ENCODE data around the gene PTRHD1. TPM values are rescaled to one million over a fixed set of nuclear protein-coding genes. Genes with fewer than 3 reads are reported as not detected.

The PTRHD1 gene
- total RNA-seq, 2 experiments from 2014 or later: 25.4 to 25.5 TPM

- Mint-ChIP-seq H3K9me3 (no peaks in the 10 kb centered on the region), H3K4me1 (no peaks in the 10 kb centered on the region), H3K27ac (no peak overlapping the region), H3K27me3 (no peaks in the 10 kb centered on the region), H3K4me3 (no peak overlapping the region), H3K36me3 (ENCODE audit: low read depth) (peaks cover 18% of the 10 kb centered on the region)
- DNase-seq: no peak
- ChIA-PET POLR2A (no interaction called here), CTCF (interaction anchor here (0.6 kb wide), 1 partner anchor 310 kb away, joined by 4 read pairs; no protein-coding TSS in a partner anchor)
Measured at GRCh38 chr2:24833821-24834732, 40.9 kb upstream of the PTRHD1 start.

DNA sequence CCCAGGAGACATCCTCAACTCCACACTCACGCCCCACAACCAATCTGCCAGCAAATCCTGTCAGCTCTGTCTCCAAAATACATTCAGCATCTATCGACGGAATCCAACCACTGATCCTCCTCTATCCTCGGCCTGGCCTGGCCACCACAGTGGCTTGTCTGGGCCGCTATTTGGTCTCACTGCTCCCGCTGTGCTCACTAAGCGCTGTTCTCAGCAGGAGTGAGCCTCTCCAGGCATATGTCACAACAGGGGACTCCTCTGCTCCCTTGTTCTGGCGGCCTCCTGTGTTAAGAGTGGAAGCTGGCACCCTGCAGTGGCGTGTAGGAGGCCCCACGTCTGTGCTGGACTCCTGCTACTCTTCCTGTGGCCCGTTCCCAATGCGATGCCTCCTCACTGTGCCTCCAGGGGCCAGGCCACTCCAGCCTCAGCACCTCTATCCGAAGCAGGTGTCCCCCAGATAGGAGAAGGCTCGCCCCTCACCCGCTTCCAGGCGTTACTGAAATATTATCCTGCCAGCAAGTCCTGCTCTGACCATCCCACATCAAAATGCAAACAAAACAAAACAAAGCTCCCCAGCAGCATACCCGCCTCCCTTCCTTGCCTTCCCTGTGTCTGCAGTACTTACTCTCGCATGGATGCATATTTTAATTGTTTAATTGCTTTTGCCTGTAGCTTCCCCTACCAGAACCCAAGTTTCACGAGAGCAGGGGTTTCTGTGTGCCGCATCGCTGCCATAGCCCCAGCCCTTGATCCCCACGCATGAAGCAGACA lies 39.9 kb upstream of the PTRHD1 start:
- H3K27ac Mint-ChIP-seq: no peak overlapping the region
- CTCF ChIA-PET: interaction anchor here (0.6 kb wide), 1 partner anchor 309 kb away, joined by 4 read pairs; no protein-coding TSS in a partner anchor

DNA sequence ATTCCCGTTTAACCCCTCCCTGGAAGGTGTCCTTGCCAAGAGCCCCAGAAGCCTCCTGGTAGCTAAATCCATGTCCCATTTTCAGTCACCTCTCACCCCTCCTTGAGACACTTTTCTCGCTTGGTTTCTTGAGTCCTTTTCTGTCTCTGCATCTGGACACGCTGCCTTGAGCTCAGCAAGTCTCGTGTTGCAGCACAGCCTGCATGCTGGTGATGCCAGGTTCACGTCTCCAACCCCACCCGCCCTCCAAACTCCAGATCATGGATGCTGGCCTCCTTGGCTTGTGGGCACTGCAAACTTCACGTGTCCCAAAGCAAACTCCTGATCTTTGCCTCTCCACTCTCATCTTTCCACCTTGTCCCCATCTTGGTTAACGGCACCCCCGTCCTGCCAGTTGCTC lies 39.3 kb upstream of the PTRHD1 start:
- Mint-ChIP-seq H3K36me3 (ENCODE audit: low read depth) (peaks cover 22% of the 10 kb centered on the region), H3K4me1 (peaks cover 3% of the 10 kb centered on the region), H3K27ac (no peak overlapping the region), H3K9me3 (no peaks in the 10 kb centered on the region), H3K4me3 (no peak overlapping the region), H3K27me3 (no peaks in the 10 kb centered on the region)
- DNase-seq: no peak
- CTCF ChIA-PET: no interaction called here
- POLR2A ChIA-PET: no interaction called here

More for the DNA sequence above, 39.9 kb upstream of the PTRHD1 start:
- no peak overlapping the region for H3K4me3 Mint-ChIP-seq
- no peak for DNase-seq
- no peaks in the 10 kb centered on the region for H3K4me1 Mint-ChIP-seq
- H3K27me3 Mint-ChIP-seq: no peaks in the 10 kb centered on the region
- H3K9me3 Mint-ChIP-seq: no peaks in the 10 kb centered on the region
- peaks cover 17% of the 10 kb centered on the region for H3K36me3 Mint-ChIP-seq (ENCODE audit: low read depth)
- POLR2A ChIA-PET: no interaction called here

- Mint-ChIP-seq H3K36me3 (ENCODE audit: low read depth) (peaks cover 22% of the 10 kb centered on the region), H3K4me1 (peaks cover 7% of the 10 kb centered on the region), H3K9me3 (no peaks in the 10 kb centered on the region), H3K4me3 (no peak overlapping the region), H3K27ac (no peak overlapping the region), H3K27me3 (no peaks in the 10 kb centered on the region)
- DNase-seq: no peak
- ChIA-PET POLR2A (no interaction called here), CTCF (interaction anchor here (1.1 kb wide), 1 partner anchor 409 kb away, joined by 3 read pairs; no protein-coding TSS in a partner anchor)
Measured at GRCh38 chr2:24832073-24832461, 38.9 kb upstream of the PTRHD1 start.

GRCh38 chr2:24831221-24832072 lies 38.3 kb upstream of the PTRHD1 start:
- H3K4me1 Mint-ChIP-seq: peaks cover 11% of the 10 kb centered on the region
- no peaks in the 10 kb centered on the region for H3K27me3 Mint-ChIP-seq
- H3K9me3 Mint-ChIP-seq: no peaks in the 10 kb centered on the region
- POLR2A ChIA-PET: no interaction called here
- no peak overlapping the region for H3K27ac Mint-ChIP-seq
- no peak overlapping the region for H3K4me3 Mint-ChIP-seq
- DNase-seq: no peak
- CTCF ChIA-PET: interaction anchor here (0.7 to 1.1 kb wide), 2 partner anchors 409 to 514 kb away, joined by 3 read pairs; no protein-coding TSS in a partner anchor
- peaks cover 23% of the 10 kb centered on the region for H3K36me3 Mint-ChIP-seq (ENCODE audit: low read depth)

DNA sequence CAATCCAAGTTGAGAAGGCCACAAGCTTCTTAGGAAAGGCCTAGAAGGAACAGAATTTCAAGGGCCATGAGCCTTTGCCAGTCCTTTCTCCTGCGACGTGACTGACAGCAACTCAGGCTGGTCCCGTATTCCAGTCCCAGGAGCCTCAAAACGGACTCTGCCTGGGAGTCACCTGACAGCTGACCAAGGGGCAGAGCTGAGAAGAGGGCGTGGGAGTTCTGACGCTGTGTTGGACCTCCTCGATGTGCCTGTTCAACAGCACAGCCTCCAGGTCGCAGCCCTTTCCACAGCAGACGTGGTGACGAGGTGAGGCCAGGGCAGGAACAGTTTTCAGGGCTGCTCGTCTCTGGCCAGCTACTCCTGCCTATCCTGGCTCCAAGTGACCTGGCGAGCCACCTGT lies 37.6 kb upstream of the PTRHD1 start:
- no peak overlapping the region for H3K27ac Mint-ChIP-seq
- H3K9me3 Mint-ChIP-seq: no peaks in the 10 kb centered on the region
- ChIA-PET POLR2A (interaction anchor here (1.2 kb wide), 1 partner anchor 62 kb away, joined by 3 read pairs; no protein-coding TSS in a partner anchor), CTCF (interaction anchor here (0.7 to 1.1 kb wide), 3 partner anchors 408 to 513 kb away, joined by 3 to 5 read pairs (median 3); no protein-coding TSS in a partner anchor)
- peaks cover 18% of the 10 kb centered on the region for H3K4me1 Mint-ChIP-seq
- DNase-seq: no peak
- no peaks in the 10 kb centered on the region for H3K27me3 Mint-ChIP-seq
- H3K4me3 Mint-ChIP-seq: no peak overlapping the region
- peaks cover 23% of the 10 kb centered on the region for H3K36me3 Mint-ChIP-seq (ENCODE audit: low read depth)

DNA sequence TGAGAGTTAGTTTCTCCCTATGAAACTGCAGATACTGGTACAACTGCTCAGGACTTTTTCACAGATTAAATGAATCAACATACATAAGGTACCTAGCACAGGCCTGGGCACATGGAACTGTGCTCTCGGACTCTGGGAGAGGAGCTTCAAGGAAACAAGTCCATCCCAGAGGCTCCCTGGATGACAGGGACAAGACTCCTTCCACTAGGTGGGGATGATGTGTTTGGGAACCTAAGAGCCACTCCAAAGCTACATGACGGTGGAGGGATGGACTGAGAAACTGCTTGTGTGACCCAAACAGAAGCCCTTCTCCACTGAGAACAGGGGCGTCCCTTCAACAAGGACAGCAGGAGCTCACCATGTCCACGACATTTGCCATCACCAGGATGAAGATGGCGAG lies 37.2 kb upstream of the PTRHD1 start:
- Mint-ChIP-seq H3K27me3 (no peaks in the 10 kb centered on the region), H3K27ac (no peak overlapping the region), H3K36me3 (ENCODE audit: low read depth) (peaks cover 25% of the 10 kb centered on the region), H3K4me3 (no peak overlapping the region), H3K9me3 (no peaks in the 10 kb centered on the region), H3K4me1 (peaks cover 22% of the 10 kb centered on the region)
- ChIA-PET CTCF (interaction anchor here (0.7 to 1.2 kb wide), 3 partner anchors 217 to 513 kb away, joined by 3 to 5 read pairs (median 4); no protein-coding TSS in a partner anchor), POLR2A (interaction anchor here (1.2 kb wide), 1 partner anchor 62 kb away, joined by 3 read pairs; no protein-coding TSS in a partner anchor)
- DNase-seq: no peak

GRCh38 chr2:24828238-24828996 lies 35.2 kb upstream of the PTRHD1 start:
- POLR2A ChIA-PET: interaction anchor here (1.2 to 1.6 kb wide), 2 partner anchors 36 to 418 kb away, joined by 5 to 10 read pairs; partner anchors contain the start of genes CENPO and PTRHD1
- Mint-ChIP-seq H3K4me1 (peaks cover 23% of the 10 kb centered on the region), H3K27me3 (no peaks in the 10 kb centered on the region), H3K36me3 (ENCODE audit: low read depth) (peaks cover 37% of the 10 kb centered on the region), H3K27ac (no peak overlapping the region), H3K9me3 (no peaks in the 10 kb centered on the region), H3K4me3 (no peak overlapping the region)
- CTCF ChIA-PET: interaction anchor here (0.6 to 4.8 kb wide), 16 partner anchors 9 to 650 kb away, joined by 3 to 54 read pairs (median 4); partner anchors contain the start of genes CENPO and PTRHD1
- no peak for DNase-seq

- POLR2A ChIA-PET: interaction anchor here (1.2 to 1.6 kb wide), 2 partner anchors 35 to 417 kb away, joined by 5 to 10 read pairs; partner anchors contain the start of genes CENPO and PTRHD1
Measured at GRCh38 chr2:24827321-24828237, 34.4 kb upstream of the PTRHD1 start.

DNA sequence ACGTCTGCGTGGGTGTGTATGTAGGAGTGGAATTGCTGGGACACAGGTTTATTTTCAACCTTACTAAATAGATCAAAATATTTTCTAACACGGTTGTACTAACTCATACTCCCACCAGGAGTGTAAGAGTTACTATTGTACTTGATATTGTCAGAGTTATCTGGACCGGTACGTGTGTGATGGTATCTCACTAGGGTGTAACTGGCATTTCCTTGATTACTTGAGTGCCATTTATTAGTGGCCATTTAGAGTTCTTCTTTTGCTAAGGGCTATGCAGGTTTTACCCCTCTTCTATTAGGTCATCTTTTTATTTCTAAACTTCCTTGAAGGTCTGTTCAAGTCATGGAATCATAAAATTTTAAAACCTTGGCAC lies 33.6 kb upstream of the PTRHD1 start:
- no peaks in the 10 kb centered on the region for H3K9me3 Mint-ChIP-seq

More at GRCh38 chr2:24827321-24828237, 34.4 kb upstream of the PTRHD1 start:
- no peaks in the 10 kb centered on the region for H3K27me3 Mint-ChIP-seq
- DNase-seq: peak; percentile 81
- CTCF ChIA-PET: interaction anchor here (0.7 to 4.8 kb wide), 16 partner anchors 9 to 418 kb away, joined by 3 to 54 read pairs (median 4); partner anchors contain the start of genes CENPO and PTRHD1
- H3K9me3 Mint-ChIP-seq: no peaks in the 10 kb centered on the region
- peak overlapping the region; percentile 41 for H3K27ac Mint-ChIP-seq
- no peak overlapping the region for H3K4me3 Mint-ChIP-seq
- H3K4me1 Mint-ChIP-seq: peaks cover 23% of the 10 kb centered on the region
- H3K36me3 Mint-ChIP-seq (ENCODE audit: low read depth): peaks cover 41% of the 10 kb centered on the region

More for the DNA sequence above, 33.6 kb upstream of the PTRHD1 start:
- no peak for DNase-seq
- CTCF ChIA-PET: interaction anchor here (1.1 to 4.8 kb wide), 9 partner anchors 8 to 417 kb away, joined by 3 to 54 read pairs (median 9); partner anchors contain the start of genes CENPO and PTRHD1
- Mint-ChIP-seq H3K4me3 (no peak overlapping the region), H3K27ac (peak overlapping the region; percentile 81), H3K36me3 (ENCODE audit: low read depth) (peaks cover 41% of the 10 kb centered on the region), H3K4me1 (peaks cover 23% of the 10 kb centered on the region), H3K27me3 (no peaks in the 10 kb centered on the region)
- POLR2A ChIA-PET: interaction anchor here (1.2 to 2.0 kb wide), 2 partner anchors 34 kb away, joined by 7 to 10 read pairs; partner anchors contain the start of genes CENPO and PTRHD1
